Panc1 (cell line): Measurements from ENCODE around the gene SSNA1. TPM values are rescaled to one million over a fixed set of nuclear protein-coding genes. Genes with fewer than 3 reads are reported as not detected.
A peak's percentile ranks its signal among the peaks of the same experiment; 100 is the strongest.

Experiments
- ATAC-seq: fragments of 200-7000 bp; cut with Tn5 transposase; 2 replicates; pipeline ENCODE4 v1.9.1; 2020; ENCODE audit warnings: mild to moderate bottlenecking, moderate library complexity
- BruUV-seq: library from RNA; stranded (reverse); fragments of 400-500 nt; replicated peaks from 2 replicates; lab custom pipeline; 2021; lab: Mats Ljungman, UMichigan
- CTCF ChIA-PET: fragments of 300-600 bp; sonication (Branson Sonifier 250); formaldehyde crosslinking; loops from one replicate; lab custom pipeline; 2022; ENCODE audit warnings: antibody characterized with exemption; lab: Charles Lee
- POLR2A ChIA-PET: fragments of 300-600 bp; sonication (Branson Sonifier 250); formaldehyde crosslinking; loops from one replicate; lab custom pipeline; 2022; ENCODE audit warnings: antibody characterized with exemption; lab: Charles Lee
- DNase-seq: peaks from one replicate; pipeline ENCODE4 v3.0.0-alpha.2; 2010; ENCODE audit warnings: low read depth, low spot score
- H3K27ac ChIP-seq: 2 replicates; pipeline ENCODE4 v1.5.1; 2011; ENCODE audit warnings: mild to moderate bottlenecking, low read length, inconsistent platforms
- H3K27me3 ChIP-seq: fragments of 200-500 bp; sonication (Bioruptor generic); 2 replicates; pipeline ENCODE4 v1.6.0; 2014; ENCODE audit warnings: low read length, inconsistent platforms; ENCODE audit not compliant: control insufficient read depth, insufficient read depth
- H3K36me3 ChIP-seq: fragments of 200-500 bp; sonication (Bioruptor generic); 2 replicates; pipeline ENCODE4 v1.5.1; 2014; ENCODE audit warnings: inconsistent platforms, mild to moderate bottlenecking, low read length, moderate library complexity; ENCODE audit not compliant: control insufficient read depth, insufficient read depth
- H3K4me1 ChIP-seq: 2 replicates; pipeline ENCODE4 v1.5.1; 2011; ENCODE audit warnings: inconsistent platforms, mild to moderate bottlenecking, low read length, moderate library complexity; ENCODE audit not compliant: control insufficient read depth, insufficient read depth
- H3K4me3 ChIP-seq, 2 experiments: 2 replicates each; pipeline ENCODE4 v1.5.1; 2011 to 2012; ENCODE audit warnings: low read depth in 2 of 2, low read length in 2 of 2, mild to moderate bottlenecking in 2 of 2, inconsistent platforms in 1 of 2, moderate library complexity in 1 of 2
- H3K9me3 ChIP-seq: fragments of 200-500 bp; sonication (Bioruptor generic); 2 replicates; pipeline ENCODE4 v1.5.1; 2014; ENCODE audit warnings: low read depth, mild to moderate bottlenecking, inconsistent platforms, low read length, moderate library complexity; ENCODE audit not compliant: control insufficient read depth, insufficient read depth
- POLR2AphosphoS5 ChIP-seq: IDR thresholded peaks from 2 replicates; pipeline ENCODE4 v1.6.1; 2012; ENCODE audit warnings: mild to moderate bottlenecking, low read depth, low read length, moderate library complexity
- SIN3A ChIP-seq: IDR thresholded peaks from 2 replicates; pipeline ENCODE4 v1.6.1; 2012; ENCODE audit warnings: low read depth, mild to moderate bottlenecking, low read length, moderate library complexity, borderline replicate concordance; ENCODE audit not compliant: insufficient read depth
- TCF7L2 ChIP-seq: IDR thresholded peaks from 2 replicates; pipeline ENCODE4 v1.6.1; 2011; ENCODE audit warnings: mild to moderate bottlenecking, low read depth, low read length, inconsistent platforms
- in situ Hi-C: cut with HindIII; loops from 2 replicates; pipeline ENCODE4 v1.10.0; 2016; ENCODE audit warnings: low sequenced_read_pairs, low pct_unique_long_range_greater_than_20kb
- intact Hi-C: fragments of 100-400 bp; cut with micrococcal nuclease; formaldehyde crosslinking; loops from one replicate; pipeline ENCODE4 v1.10.0; 2022; ENCODE audit not compliant: unreplicated experiment
- total RNA-seq: library from RNA; stranded (reverse); gene quantifications from one replicate; pipeline ENCODE4 v1.2.1, GENCODE V29; 2021; ENCODE audit not compliant: unreplicated experiment
- TF ChIP-seq, protein P1 (sequence below), 2 experiments: IDR thresholded peaks; 2 replicates each; pipeline ENCODE4 v1.6.1; 2011 to 2012; ENCODE audit warnings: low read depth in 2 of 2, control low read depth in 1 of 2, low read length in 1 of 2, mild to moderate bottlenecking in 1 of 2, moderate library complexity in 1 of 2; ENCODE audit not compliant: insufficient read depth in 1 of 2
- TF ChIP-seq, protein P2 (sequence below): fragments of 450-650 bp; IDR thresholded peaks from 2 replicates; pipeline ENCODE4 v1.5.1; 2017; ENCODE audit warnings: mild to moderate bottlenecking

Gene SSNA1
- total RNA-seq, 1 experiment from 2014 or later, result 86.9 TPM

DNA sequence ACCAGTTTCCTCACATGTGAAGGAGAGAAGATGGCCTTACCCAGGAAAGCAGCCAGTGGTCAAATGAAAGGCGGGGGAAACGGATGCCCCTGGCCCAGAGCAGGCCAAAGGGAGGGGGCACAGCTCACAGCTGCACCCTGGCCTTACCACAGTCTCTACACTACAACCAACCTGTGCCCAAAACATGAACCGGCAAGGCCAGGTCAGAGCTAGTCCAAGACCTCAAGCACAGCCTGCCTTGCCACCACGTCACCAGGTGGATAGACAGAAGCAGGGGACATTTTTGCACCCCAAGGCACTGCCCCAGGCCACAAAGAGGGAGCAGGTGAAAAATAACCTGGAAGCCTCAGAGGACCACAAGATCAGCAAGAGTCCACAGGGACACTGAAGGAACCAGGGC is 45.0 kb upstream of the SSNA1 start:
- Histone ChIP-seq H3K9me3 (no peaks in the 10 kb centered on the region), H3K4me1 (no peaks in the 10 kb centered on the region), H3K27me3 (no peaks in the 10 kb centered on the region), H3K4me3 (no peak overlapping the region), H3K27ac (no peak overlapping the region), H3K36me3 (no peaks in the 10 kb centered on the region)
- TF ChIP-seq POLR2AphosphoS5 (no peak), TCF7L2 (no peak), SIN3A (no peak)
- TF ChIP-seq, protein P1, sequence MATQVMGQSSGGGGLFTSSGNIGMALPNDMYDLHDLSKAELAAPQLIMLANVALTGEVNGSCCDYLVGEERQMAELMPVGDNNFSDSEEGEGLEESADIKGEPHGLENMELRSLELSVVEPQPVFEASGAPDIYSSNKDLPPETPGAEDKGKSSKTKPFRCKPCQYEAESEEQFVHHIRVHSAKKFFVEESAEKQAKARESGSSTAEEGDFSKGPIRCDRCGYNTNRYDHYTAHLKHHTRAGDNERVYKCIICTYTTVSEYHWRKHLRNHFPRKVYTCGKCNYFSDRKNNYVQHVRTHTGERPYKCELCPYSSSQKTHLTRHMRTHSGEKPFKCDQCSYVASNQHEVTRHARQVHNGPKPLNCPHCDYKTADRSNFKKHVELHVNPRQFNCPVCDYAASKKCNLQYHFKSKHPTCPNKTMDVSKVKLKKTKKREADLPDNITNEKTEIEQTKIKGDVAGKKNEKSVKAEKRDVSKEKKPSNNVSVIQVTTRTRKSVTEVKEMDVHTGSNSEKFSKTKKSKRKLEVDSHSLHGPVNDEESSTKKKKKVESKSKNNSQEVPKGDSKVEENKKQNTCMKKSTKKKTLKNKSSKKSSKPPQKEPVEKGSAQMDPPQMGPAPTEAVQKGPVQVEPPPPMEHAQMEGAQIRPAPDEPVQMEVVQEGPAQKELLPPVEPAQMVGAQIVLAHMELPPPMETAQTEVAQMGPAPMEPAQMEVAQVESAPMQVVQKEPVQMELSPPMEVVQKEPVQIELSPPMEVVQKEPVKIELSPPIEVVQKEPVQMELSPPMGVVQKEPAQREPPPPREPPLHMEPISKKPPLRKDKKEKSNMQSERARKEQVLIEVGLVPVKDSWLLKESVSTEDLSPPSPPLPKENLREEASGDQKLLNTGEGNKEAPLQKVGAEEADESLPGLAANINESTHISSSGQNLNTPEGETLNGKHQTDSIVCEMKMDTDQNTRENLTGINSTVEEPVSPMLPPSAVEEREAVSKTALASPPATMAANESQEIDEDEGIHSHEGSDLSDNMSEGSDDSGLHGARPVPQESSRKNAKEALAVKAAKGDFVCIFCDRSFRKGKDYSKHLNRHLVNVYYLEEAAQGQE (IDR thresholded peaks at IDR 0.05; ENCODE audit: insufficient read depth in 1 of 2, low read depth in 2 of 2, low read length in 1 of 2), result no peak
- TF ChIP-seq, protein P2, sequence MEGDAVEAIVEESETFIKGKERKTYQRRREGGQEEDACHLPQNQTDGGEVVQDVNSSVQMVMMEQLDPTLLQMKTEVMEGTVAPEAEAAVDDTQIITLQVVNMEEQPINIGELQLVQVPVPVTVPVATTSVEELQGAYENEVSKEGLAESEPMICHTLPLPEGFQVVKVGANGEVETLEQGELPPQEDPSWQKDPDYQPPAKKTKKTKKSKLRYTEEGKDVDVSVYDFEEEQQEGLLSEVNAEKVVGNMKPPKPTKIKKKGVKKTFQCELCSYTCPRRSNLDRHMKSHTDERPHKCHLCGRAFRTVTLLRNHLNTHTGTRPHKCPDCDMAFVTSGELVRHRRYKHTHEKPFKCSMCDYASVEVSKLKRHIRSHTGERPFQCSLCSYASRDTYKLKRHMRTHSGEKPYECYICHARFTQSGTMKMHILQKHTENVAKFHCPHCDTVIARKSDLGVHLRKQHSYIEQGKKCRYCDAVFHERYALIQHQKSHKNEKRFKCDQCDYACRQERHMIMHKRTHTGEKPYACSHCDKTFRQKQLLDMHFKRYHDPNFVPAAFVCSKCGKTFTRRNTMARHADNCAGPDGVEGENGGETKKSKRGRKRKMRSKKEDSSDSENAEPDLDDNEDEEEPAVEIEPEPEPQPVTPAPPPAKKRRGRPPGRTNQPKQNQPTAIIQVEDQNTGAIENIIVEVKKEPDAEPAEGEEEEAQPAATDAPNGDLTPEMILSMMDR, result no peak
- CTCF ChIA-PET, result no interaction called here
- no TSS peak for BruUV-seq
- intact Hi-C loops (no loop called here), in situ Hi-C loops (no loop called here)
- DNase-seq (no peak), ATAC-seq (no peak)
- POLR2A ChIA-PET, result interaction anchor here (0.6 kb wide), 1 partner anchor 96 kb away, joined by 3 read pairs; no protein-coding TSS in a partner anchor

DNA sequence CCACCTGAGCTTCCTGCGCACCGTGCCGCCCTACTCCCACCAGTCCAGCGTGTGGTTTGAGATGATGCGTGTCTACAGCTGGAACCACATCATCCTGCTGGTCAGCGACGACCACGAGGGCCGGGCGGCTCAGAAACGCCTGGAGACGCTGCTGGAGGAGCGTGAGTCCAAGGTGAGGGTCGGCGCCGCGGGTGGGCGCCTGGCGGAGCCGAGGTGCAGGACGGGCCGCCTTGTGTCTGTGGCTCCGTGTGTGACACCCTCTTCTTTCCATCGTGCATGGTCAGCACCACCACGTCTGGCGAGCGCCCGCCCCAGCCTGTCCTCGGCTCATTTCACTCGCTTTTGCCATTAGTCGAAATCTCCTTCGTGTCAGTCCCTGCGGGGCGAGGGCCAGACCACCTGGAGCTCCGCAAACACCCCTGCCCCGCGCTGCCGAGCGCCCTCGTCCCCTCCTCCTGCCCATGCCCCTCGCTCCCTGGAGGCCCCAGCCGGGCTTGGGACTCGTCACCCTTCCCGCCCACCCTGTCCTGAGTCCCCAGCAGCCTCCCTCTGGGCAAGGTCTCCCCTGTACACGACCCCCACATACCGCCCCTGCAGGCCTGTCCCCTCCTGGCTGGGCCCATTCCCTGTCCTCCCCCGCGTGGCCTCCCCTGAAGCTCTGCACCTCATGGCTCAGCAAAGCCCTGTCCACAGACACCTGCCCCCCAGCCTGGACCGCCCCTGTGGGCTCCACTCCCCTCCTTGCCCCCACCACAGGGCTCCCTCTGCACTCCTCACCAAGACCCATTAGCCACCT is 42.5 kb upstream of the SSNA1 start:
- in situ Hi-C loops (no loop called here), intact Hi-C loops (no loop called here)
- Histone ChIP-seq H3K36me3 (no peaks in the 10 kb centered on the region), H3K4me3 (no peak overlapping the region), H3K4me1 (no peaks in the 10 kb centered on the region), H3K27me3 (no peaks in the 10 kb centered on the region), H3K27ac (no peak overlapping the region), H3K9me3 (no peaks in the 10 kb centered on the region)
- TF ChIP-seq, protein P1 (IDR thresholded peaks at IDR 0.05; ENCODE audit: insufficient read depth in 1 of 2, low read depth in 2 of 2, low read length in 1 of 2), result peak; percentile 72 to 81
- TF ChIP-seq POLR2AphosphoS5, result no peak
- CTCF ChIA-PET, result interaction anchor here (0.9 kb wide), 1 partner anchor 277 kb away, joined by 8 read pairs; the partner anchor contains the start of gene NOXA1
- DNase-seq (no peak), ATAC-seq (peak; percentile 51)
- POLR2A ChIA-PET, result no interaction called here
- no TSS peak for BruUV-seq
